ENCODE measurements around the gene CDH26.

Gene CDH26

GRCh38 chr20:60024245-60024644 is 66.0 kb downstream of the CDH26 start:
- Histone ChIP-seq H3K9me3 (ENCODE audit: insufficient read depth, low read length) (no peaks in the 10 kb centered on the region), H3K27ac (ENCODE audit: low read length) (no peak overlapping the region), H3K36me3 (replicated peaks; ENCODE audit: low read depth, low read length) (no peaks in the 10 kb centered on the region), H3K27me3 (ENCODE audit: low read depth, low read length) (0 out of 2 replicates have a peak, but pooled peaks cover 9% of the 10 kb centered on the region), H3K4me3 (ENCODE audit: low read length) (no peak overlapping the region), H4K20me1 (ENCODE audit: insufficient read depth, low read length) (no peaks in the 10 kb centered on the region), H3K79me2 (ENCODE audit: low read length) (no peaks in the 10 kb centered on the region), H3K4me1 (ENCODE audit: low read length) (no peaks in the 10 kb centered on the region), H3K4me2 (ENCODE audit: low read length) (no peak overlapping the region), H3K9ac (ENCODE audit: low read length) (no peak overlapping the region), H2AFZ (ENCODE audit: low read depth, low read length) (no peak overlapping the region)
- no peak for TF ChIP-seq EZH2phosphoT487 (IDR thresholded peaks at IDR 0.05; ENCODE audit: low read depth)
- TF ChIP-seq CTCF (IDR thresholded peaks at IDR 0.05; ENCODE audit: low read depth, low read length): no peak

GRCh38 chr20:60024801-60025200 is 66.6 kb downstream of the CDH26 start:
- Histone ChIP-seq H3K4me2 (ENCODE audit: low read length) (no peak overlapping the region), H3K4me1 (ENCODE audit: low read length) (no peaks in the 10 kb centered on the region), H3K27ac (ENCODE audit: low read length) (no peak overlapping the region), H3K79me2 (ENCODE audit: low read length) (no peaks in the 10 kb centered on the region), H4K20me1 (ENCODE audit: insufficient read depth, low read length) (no peaks in the 10 kb centered on the region), H2AFZ (ENCODE audit: low read depth, low read length) (no peak overlapping the region), H3K27me3 (ENCODE audit: low read depth, low read length) (0 out of 2 replicates have a peak, but pooled peaks cover 9% of the 10 kb centered on the region), H3K9me3 (ENCODE audit: insufficient read depth, low read length) (no peaks in the 10 kb centered on the region), H3K4me3 (ENCODE audit: low read length) (no peak overlapping the region), H3K9ac (ENCODE audit: low read length) (no peak overlapping the region), H3K36me3 (replicated peaks; ENCODE audit: low read depth, low read length) (no peaks in the 10 kb centered on the region)
- TF ChIP-seq EZH2phosphoT487 (IDR thresholded peaks at IDR 0.05; ENCODE audit: low read depth): no peak
- TF ChIP-seq CTCF (IDR thresholded peaks at IDR 0.05; ENCODE audit: low read depth, low read length): no peak

- Histone ChIP-seq H3K9ac (ENCODE audit: low read length) (no peak overlapping the region), H3K79me2 (ENCODE audit: low read length) (no peaks in the 10 kb centered on the region), H3K27me3 (ENCODE audit: low read depth, low read length) (0 out of 2 replicates have a peak, but pooled peaks cover 9% of the 10 kb centered on the region), H3K27ac (ENCODE audit: low read length) (no peak overlapping the region), H4K20me1 (ENCODE audit: insufficient read depth, low read length) (no peaks in the 10 kb centered on the region), H3K4me3 (ENCODE audit: low read length) (no peak overlapping the region), H3K4me1 (ENCODE audit: low read length) (no peaks in the 10 kb centered on the region), H3K36me3 (replicated peaks; ENCODE audit: low read depth, low read length) (no peaks in the 10 kb centered on the region), H3K9me3 (ENCODE audit: insufficient read depth, low read length) (no peaks in the 10 kb centered on the region), H2AFZ (ENCODE audit: low read depth, low read length) (no peak overlapping the region), H3K4me2 (ENCODE audit: low read length) (no peak overlapping the region)
- TF ChIP-seq EZH2phosphoT487 (IDR thresholded peaks at IDR 0.05; ENCODE audit: low read depth) (no peak), CTCF (IDR thresholded peaks at IDR 0.05; ENCODE audit: low read depth, low read length) (no peak)
Measured at GRCh38 chr20:60026010-60026409, 67.8 kb downstream of the CDH26 start.

GRCh38 chr20:60030471-60030870 is 72.2 kb downstream of the CDH26 start:
- H3K27ac ChIP-seq (ENCODE audit: low read length): no peak overlapping the region
- no peak overlapping the region for H3K9ac ChIP-seq (ENCODE audit: low read length)

More at GRCh38 chr20:60030471-60030870, 72.2 kb downstream of the CDH26 start:
- Histone ChIP-seq H3K4me1 (ENCODE audit: low read length) (no peaks in the 10 kb centered on the region), H3K4me3 (ENCODE audit: low read length) (no peak overlapping the region), H4K20me1 (ENCODE audit: insufficient read depth, low read length) (no peaks in the 10 kb centered on the region), H3K79me2 (ENCODE audit: low read length) (no peaks in the 10 kb centered on the region), H3K4me2 (ENCODE audit: low read length) (no peak overlapping the region), H3K27me3 (ENCODE audit: low read depth, low read length) (0 out of 2 replicates have a peak, but pooled peaks cover 4% of the 10 kb centered on the region), H3K9me3 (ENCODE audit: insufficient read depth, low read length) (peaks cover 6% of the 10 kb centered on the region), H3K36me3 (replicated peaks; ENCODE audit: low read depth, low read length) (no peaks in the 10 kb centered on the region), H2AFZ (ENCODE audit: low read depth, low read length) (no peak overlapping the region)
- TF ChIP-seq CTCF (IDR thresholded peaks at IDR 0.05; ENCODE audit: low read depth, low read length): no peak
- no peak for TF ChIP-seq EZH2phosphoT487 (IDR thresholded peaks at IDR 0.05; ENCODE audit: low read depth)
